D721Med (cell line): Measurements from ENCODE around the gene SIAH2.

Experiments
- DNase-seq: peaks from one replicate; pipeline ENCODE4 v3.0.0; 2011; ENCODE audit warnings: low spot score; ENCODE audit not compliant: insufficient read length
- FAIRE-seq: peaks from 2 replicates; lab custom pipeline; 2011; peaks lifted over from hg19 to GRCh38; lab: Jason Lieb, UNC
- CTCF ChIP-seq: IDR thresholded peaks from 2 replicates; pipeline ENCODE4 v1.5.1; 2012; ENCODE audit warnings: mild to moderate bottlenecking, control low read depth; ENCODE audit not compliant: insufficient read depth; ENCODE audit errors: missing control alignments

SIAH2 gene

GRCh38 chr3:150703299-150703755 lies 59.6 kb downstream of the SIAH2 start:
- FAIRE-seq (no peak), DNase-seq (no peak)
- no peak for TF ChIP-seq CTCF

GRCh38 chr3:150699068-150699639 lies 63.8 kb downstream of the SIAH2 start:
- FAIRE-seq: no peak
- no peak for TF ChIP-seq CTCF
- no peak for DNase-seq

- DNase-seq: no peak
- FAIRE-seq: no peak
- TF ChIP-seq CTCF: no peak
These were observed 65.3 kb downstream of the SIAH2 start for GRCh38 chr3:150697646-150698045.

GRCh38 chr3:150691414-150692040 lies 71.4 kb downstream of the SIAH2 start:
- TF ChIP-seq CTCF: no peak
- no peak for DNase-seq
- FAIRE-seq: no peak
